Left ventricle myocardium inferior (tissue), 1 donor: ENCODE measurements around the gene CACNA1C. TPM values are rescaled to one million over a fixed set of nuclear protein-coding genes. Genes with fewer than 3 reads are reported as not detected.
A peak's percentile ranks its signal among the peaks of the same experiment; 100 is the strongest.

Source experiments
- DNase-seq: peaks from one replicate; pipeline ENCODE4 v3.0.0-alpha.2; 2020
- H3K27ac ChIP-seq: fragments of 200-600 bp; replicated peaks from 2 replicates; pipeline ENCODE4 v1.8.0; 2021
- H3K27me3 ChIP-seq: fragments of 200-600 bp; 2 replicates; pipeline ENCODE4 v1.8.0; 2021; ENCODE audit warnings: low read depth
- H3K36me3 ChIP-seq: fragments of 200-600 bp; 2 replicates; pipeline ENCODE4 v1.8.0; 2021
- H3K4me1 ChIP-seq: fragments of 200-600 bp; 2 replicates; pipeline ENCODE4 v1.8.0; 2021
- H3K4me3 ChIP-seq: fragments of 200-600 bp; 2 replicates; pipeline ENCODE4 v1.8.0; 2021; ENCODE audit warnings: mild to moderate bottlenecking, moderate library complexity
- H3K9me3 ChIP-seq: fragments of 200-600 bp; replicated peaks from 2 replicates; pipeline ENCODE4 v1.8.0; 2021
- CTCF ChIP-seq: fragments of 200-600 bp; IDR thresholded peaks from 2 replicates; pipeline ENCODE4 v1.8.0; 2021; ENCODE audit warnings: antibody characterized with exemption, mild to moderate bottlenecking, borderline replicate concordance
- intact Hi-C: fragments of 100-400 bp; cut with micrococcal nuclease; formaldehyde crosslinking; loops from one replicate; pipeline ENCODE4 v1.11.0; 2022
- total RNA-seq: library from RNA; stranded (reverse); fragmentation: NEBNext Ultra II Directional; extraction: Animal tissue kit (Norgen Biotek cat#: 25700); gene quantifications from one replicate; pipeline ENCODE4 v1.2.1, GENCODE V29; 2021
- donor health status: DM: no; HTN: yes; CAD: no; lungs with severe emphysema.

Gene CACNA1C
- total RNA-seq, 1 donor from 2014 or later = 137 TPM

- peaks cover 8% of the 10 kb centered on the region for H3K9me3 ChIP-seq
- H3K27me3 ChIP-seq = no peaks in the 10 kb centered on the region
- peaks cover 53% of the 10 kb centered on the region for H3K4me1 ChIP-seq
- intact Hi-C loops = no loop called here
- H3K4me3 ChIP-seq = no peak overlapping the region
- no peaks in the 10 kb centered on the region for H3K36me3 ChIP-seq
- H3K27ac ChIP-seq = no peak overlapping the region
- DNase-seq = no peak
- no peak for TF ChIP-seq CTCF
Measured at GRCh38 chr12:2312770-2313169, 260.0 kb downstream of the CACNA1C start.

GRCh38 chr12:2314492-2314891, 261.7 kb downstream of the CACNA1C start:
- intact Hi-C loops = no loop called here
- no peaks in the 10 kb centered on the region for H3K27me3 ChIP-seq
- H3K36me3 ChIP-seq = no peaks in the 10 kb centered on the region
- H3K27ac ChIP-seq = no peak overlapping the region
- H3K4me1 ChIP-seq = peaks cover 67% of the 10 kb centered on the region
- no peak for DNase-seq
- TF ChIP-seq CTCF = no peak
- H3K9me3 ChIP-seq = no peaks in the 10 kb centered on the region
- H3K4me3 ChIP-seq = no peak overlapping the region

GRCh38 chr12:2317772-2318171, 265.0 kb downstream of the CACNA1C start:
- DNase-seq = no peak
- Histone ChIP-seq H3K4me1 (peaks cover 75% of the 10 kb centered on the region), H3K9me3 (no peaks in the 10 kb centered on the region), H3K36me3 (no peaks in the 10 kb centered on the region), H3K27ac (peak overlapping the region; percentile 74), H3K27me3 (no peaks in the 10 kb centered on the region), H3K4me3 (no peak overlapping the region)
- no peak for TF ChIP-seq CTCF
- intact Hi-C loops = no loop called here

- no peak for DNase-seq
- intact Hi-C loops = no loop called here
- peaks cover 80% of the 10 kb centered on the region for H3K4me1 ChIP-seq
- no peak for TF ChIP-seq CTCF
- peak overlapping the region; percentile 74 for H3K27ac ChIP-seq
- no peaks in the 10 kb centered on the region for H3K36me3 ChIP-seq
- no peak overlapping the region for H3K4me3 ChIP-seq
- H3K9me3 ChIP-seq = no peaks in the 10 kb centered on the region
- H3K27me3 ChIP-seq = no peaks in the 10 kb centered on the region
Measured at GRCh38 chr12:2318286-2318685, 265.5 kb downstream of the CACNA1C start.

- intact Hi-C loops = no loop called here
Measured at GRCh38 chr12:2319136-2319535, 266.3 kb downstream of the CACNA1C start.

More at GRCh38 chr12:2319136-2319535, 266.3 kb downstream of the CACNA1C start:
- H3K4me1 ChIP-seq = peaks cover 88% of the 10 kb centered on the region
- H3K27ac ChIP-seq = peak overlapping the region; percentile 74
- TF ChIP-seq CTCF = no peak
- no peaks in the 10 kb centered on the region for H3K36me3 ChIP-seq
- no peak for DNase-seq
- no peaks in the 10 kb centered on the region for H3K9me3 ChIP-seq
- H3K4me3 ChIP-seq = no peak overlapping the region
- H3K27me3 ChIP-seq = no peaks in the 10 kb centered on the region
